ENCODE data around the gene SGMS1. TPM values are rescaled to one million over a fixed set of nuclear protein-coding genes. Genes with fewer than 3 reads are reported as not detected.

The SGMS1 gene
- total RNA-seq, 1 donor from 2014 or later, result 24.1 TPM

- H3K9me3 Mint-ChIP-seq (ENCODE audit: unreplicated experiment), result no peaks in the 10 kb centered on the region
- no peak overlapping the region for H3K4me3 Mint-ChIP-seq (ENCODE audit: unreplicated experiment)
- H3K27me3 Mint-ChIP-seq (ENCODE audit: unreplicated experiment), result no peaks in the 10 kb centered on the region
- no peak for DNase-seq
- TF ChIP-seq, protein P1, sequence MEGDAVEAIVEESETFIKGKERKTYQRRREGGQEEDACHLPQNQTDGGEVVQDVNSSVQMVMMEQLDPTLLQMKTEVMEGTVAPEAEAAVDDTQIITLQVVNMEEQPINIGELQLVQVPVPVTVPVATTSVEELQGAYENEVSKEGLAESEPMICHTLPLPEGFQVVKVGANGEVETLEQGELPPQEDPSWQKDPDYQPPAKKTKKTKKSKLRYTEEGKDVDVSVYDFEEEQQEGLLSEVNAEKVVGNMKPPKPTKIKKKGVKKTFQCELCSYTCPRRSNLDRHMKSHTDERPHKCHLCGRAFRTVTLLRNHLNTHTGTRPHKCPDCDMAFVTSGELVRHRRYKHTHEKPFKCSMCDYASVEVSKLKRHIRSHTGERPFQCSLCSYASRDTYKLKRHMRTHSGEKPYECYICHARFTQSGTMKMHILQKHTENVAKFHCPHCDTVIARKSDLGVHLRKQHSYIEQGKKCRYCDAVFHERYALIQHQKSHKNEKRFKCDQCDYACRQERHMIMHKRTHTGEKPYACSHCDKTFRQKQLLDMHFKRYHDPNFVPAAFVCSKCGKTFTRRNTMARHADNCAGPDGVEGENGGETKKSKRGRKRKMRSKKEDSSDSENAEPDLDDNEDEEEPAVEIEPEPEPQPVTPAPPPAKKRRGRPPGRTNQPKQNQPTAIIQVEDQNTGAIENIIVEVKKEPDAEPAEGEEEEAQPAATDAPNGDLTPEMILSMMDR (IDR thresholded peaks at IDR 0.05; ENCODE audit: partially characterized antibody, unreplicated experiment), result no peak
- no peaks in the 10 kb centered on the region for H3K4me1 Mint-ChIP-seq (ENCODE audit: low read depth, unreplicated experiment)
- H3K27ac Mint-ChIP-seq (ENCODE audit: unreplicated experiment), result no peak overlapping the region
- no peaks in the 10 kb centered on the region for H3K36me3 Mint-ChIP-seq (ENCODE audit: unreplicated experiment)
Observed at GRCh38 chr10:50515420-50515819, 108.3 kb downstream of the SGMS1 start.

DNA sequence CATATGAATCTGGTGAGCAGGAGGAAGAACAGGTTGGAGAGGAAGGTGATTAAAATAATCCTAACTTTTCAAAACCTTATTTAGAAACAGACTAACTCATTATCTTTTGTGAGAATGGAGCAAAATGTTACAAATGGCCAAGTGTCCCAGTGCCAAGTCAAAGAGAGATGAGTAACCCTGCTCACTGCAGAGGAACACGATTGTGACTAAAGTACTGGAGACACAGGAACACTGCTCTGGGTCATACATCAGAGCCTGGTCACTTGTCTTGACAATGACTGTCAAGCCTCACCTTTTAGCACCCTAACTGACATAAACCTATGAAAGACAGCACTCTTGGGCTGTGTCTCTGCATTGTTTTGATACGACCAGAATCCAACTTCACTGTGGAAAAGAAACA, 108.8 kb downstream of the SGMS1 start:
- no peak overlapping the region for H3K4me3 Mint-ChIP-seq (ENCODE audit: unreplicated experiment)
- no peaks in the 10 kb centered on the region for H3K9me3 Mint-ChIP-seq (ENCODE audit: unreplicated experiment)
- no peaks in the 10 kb centered on the region for H3K36me3 Mint-ChIP-seq (ENCODE audit: unreplicated experiment)
- TF ChIP-seq, protein P1 (IDR thresholded peaks at IDR 0.05; ENCODE audit: partially characterized antibody, unreplicated experiment), result no peak
- no peak overlapping the region for H3K27ac Mint-ChIP-seq (ENCODE audit: unreplicated experiment)
- H3K4me1 Mint-ChIP-seq (ENCODE audit: low read depth, unreplicated experiment), result no peaks in the 10 kb centered on the region
- H3K27me3 Mint-ChIP-seq (ENCODE audit: unreplicated experiment), result no peaks in the 10 kb centered on the region
- DNase-seq, result no peak

- no peak overlapping the region for H3K4me3 Mint-ChIP-seq (ENCODE audit: unreplicated experiment)
- H3K27me3 Mint-ChIP-seq (ENCODE audit: unreplicated experiment), result no peaks in the 10 kb centered on the region
- TF ChIP-seq, protein P1 (IDR thresholded peaks at IDR 0.05; ENCODE audit: partially characterized antibody, unreplicated experiment), result no peak
- no peak overlapping the region for H3K27ac Mint-ChIP-seq (ENCODE audit: unreplicated experiment)
- no peaks in the 10 kb centered on the region for H3K9me3 Mint-ChIP-seq (ENCODE audit: unreplicated experiment)
- H3K36me3 Mint-ChIP-seq (ENCODE audit: unreplicated experiment), result no peaks in the 10 kb centered on the region
- DNase-seq, result no peak
- H3K4me1 Mint-ChIP-seq (ENCODE audit: low read depth, unreplicated experiment), result no peaks in the 10 kb centered on the region
Observed at GRCh38 chr10:50513956-50514355, 109.8 kb downstream of the SGMS1 start.

- Mint-ChIP-seq H3K9me3 (ENCODE audit: unreplicated experiment) (no peaks in the 10 kb centered on the region), H3K36me3 (ENCODE audit: unreplicated experiment) (no peaks in the 10 kb centered on the region), H3K27me3 (ENCODE audit: unreplicated experiment) (no peaks in the 10 kb centered on the region), H3K4me1 (ENCODE audit: low read depth, unreplicated experiment) (no peaks in the 10 kb centered on the region), H3K27ac (ENCODE audit: unreplicated experiment) (no peak overlapping the region), H3K4me3 (ENCODE audit: unreplicated experiment) (no peak overlapping the region)
- TF ChIP-seq, protein P1 (IDR thresholded peaks at IDR 0.05; ENCODE audit: partially characterized antibody, unreplicated experiment), result no peak
- no peak for DNase-seq
Observed at GRCh38 chr10:50512743-50513416, 110.9 kb downstream of the SGMS1 start.

GRCh38 chr10:50512214-50512595, 111.6 kb downstream of the SGMS1 start:
- Mint-ChIP-seq H3K4me3 (ENCODE audit: unreplicated experiment) (no peak overlapping the region), H3K4me1 (ENCODE audit: low read depth, unreplicated experiment) (peaks cover 3% of the 10 kb centered on the region), H3K27me3 (ENCODE audit: unreplicated experiment) (no peaks in the 10 kb centered on the region), H3K27ac (ENCODE audit: unreplicated experiment) (no peak overlapping the region), H3K36me3 (ENCODE audit: unreplicated experiment) (no peaks in the 10 kb centered on the region), H3K9me3 (ENCODE audit: unreplicated experiment) (no peaks in the 10 kb centered on the region)
- TF ChIP-seq, protein P1 (IDR thresholded peaks at IDR 0.05; ENCODE audit: partially characterized antibody, unreplicated experiment), result no peak
- DNase-seq, result no peak

Measured in glutamatergic neuron (in vitro differentiated cells).